Esophagus squamous epithelium (tissue), 5 donors: Measurements from ENCODE around the gene RXFP4. TPM values are rescaled to one million over a fixed set of nuclear protein-coding genes. Genes with fewer than 3 reads are reported as not detected.

ENCODE experiments used
- DNase-seq: peaks from one replicate; lab custom pipeline; 2025; lab: John Stamatoyannopoulos, UW
- H3K27ac ChIP-seq, 4 donors: fragments of 200-600 bp; sonication (generic); one replicate each; pipeline ENCODE4 v1.5.1; 2016 to 2019; ENCODE audit warnings: mild to moderate bottlenecking in 1 of 4
- H3K27me3 ChIP-seq, 4 donors: fragments of 200-600 bp; sonication (generic); 1 replicate in 3 of 4; 2 replicates in 1 of 4; pipeline versions ENCODE4 v1.5.1 to v1.6.0; 2017 to 2021; ENCODE audit warnings: antibody characterized with exemption in 1 of 4
- H3K36me3 ChIP-seq, 3 donors: fragments of 200-600 bp; sonication (generic); one replicate each; pipeline ENCODE4 v1.5.1; 2016 to 2019
- H3K4me1 ChIP-seq, 3 donors: fragments of 200-600 bp; sonication (generic); one replicate each; pipeline ENCODE4 v1.5.1; 2017 to 2019
- H3K4me3 ChIP-seq, 4 donors: fragments of 200-600 bp; sonication (generic); 1 replicate in 3 of 4; 2 replicates in 1 of 4; pipeline ENCODE4 v1.5.1; 2016 to 2019; ENCODE audit warnings: mild to moderate bottlenecking in 2 of 4, moderate library complexity in 1 of 4
- H3K9me3 ChIP-seq, 3 donors: fragments of 200-600 bp; sonication (generic); one replicate each; pipeline ENCODE4 v1.5.1; 2016 to 2019
- CTCF ChIP-seq, 6 experiments: fragments of 450-650 bp in 4 of 6; fragments of 200-600 bp in 2 of 6; sonication (generic) in 2 of 6; IDR thresholded peaks; one replicate each; pipeline ENCODE4 v1.5.1; 2016 to 2019; ENCODE audit warnings: antibody characterized with exemption in 6 of 6, mild to moderate bottlenecking in 4 of 6, moderate library complexity in 4 of 6
- POLR2A ChIP-seq, 4 donors: fragments of 450-650 bp; IDR thresholded peaks; one replicate each; pipeline ENCODE4 v1.6.1; 2017; ENCODE audit warnings: antibody characterized with exemption in 4 of 4, mild to moderate bottlenecking in 4 of 4, moderate library complexity in 3 of 4
- WGBS, 2 donors: methylation state at CpG; one replicate each; pipeline ENCODE4 v1.1.5; 2018; 5-methylcytosine and 5-hydroxymethylcytosine counted together
- intact Hi-C: fragments of 100-400 bp; cut with DNase I; formaldehyde crosslinking; loops from one replicate; pipeline ENCODE4 v1.15.0; 2022
- total RNA-seq, 4 donors: library from RNA; depleted of rRNA; stranded (reverse); fragments of >200 nt; gene quantifications; one replicate each; pipeline ENCODE4 v1.1.0, GENCODE V29; 2016
- donor health status: DM: yes; HTN: yes; CAD: no.

The RXFP4 gene
- total RNA-seq, 4 donors from 2014 or later = not detected

DNA sequence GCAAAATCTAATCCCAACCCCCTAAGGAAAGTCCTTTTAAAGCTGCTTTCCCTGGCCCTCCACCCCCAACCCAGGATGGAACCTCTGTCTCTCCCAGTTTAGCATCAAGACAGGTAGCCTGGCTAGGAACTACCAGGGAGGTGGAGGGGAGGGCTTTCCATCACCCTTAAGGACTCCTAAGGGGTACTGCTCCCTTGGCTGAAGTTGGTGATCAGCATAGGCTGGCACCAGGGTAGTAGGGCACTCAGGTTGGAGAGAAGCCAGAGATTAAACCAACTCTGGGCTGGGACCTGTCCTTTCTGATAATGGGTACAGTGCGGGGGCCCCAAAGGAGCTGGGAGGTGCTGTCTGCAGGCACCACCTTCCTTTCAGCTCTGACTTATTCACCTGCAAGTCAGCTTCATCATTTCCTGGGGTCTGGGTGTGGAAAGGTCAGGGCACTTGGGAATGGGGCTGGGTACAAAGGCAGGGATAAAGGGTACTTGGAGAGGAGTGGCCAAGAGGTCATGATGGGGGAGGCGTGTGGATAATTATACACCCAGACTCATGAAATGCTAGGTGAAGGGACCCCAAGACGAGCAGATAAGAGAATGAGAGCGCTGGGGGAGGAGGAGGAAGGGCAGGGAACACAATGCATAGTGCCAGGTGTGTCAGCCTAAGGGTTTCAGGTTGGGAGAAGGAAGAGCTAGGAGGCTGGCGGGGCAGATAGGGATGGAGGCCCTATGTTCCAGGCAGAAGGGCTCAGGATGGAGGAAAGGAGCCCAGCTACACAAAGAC is 35.7 kb downstream of the RXFP4 start:
- peak overlapping the region; percentile 90 to 98 (median 96) for H3K27ac ChIP-seq
- no peak for DNase-seq
- TF ChIP-seq POLR2A (IDR thresholded peaks at IDR 0.05) = no peak
- no peak for TF ChIP-seq CTCF (IDR thresholded peaks at IDR 0.05)
- no peaks in the 10 kb centered on the region for H3K27me3 ChIP-seq
- no peaks in the 10 kb centered on the region for H3K9me3 ChIP-seq
- no peaks in the 10 kb centered on the region for H3K36me3 ChIP-seq
- intact Hi-C loops = no loop called here
- WGBS, 2 donors = 4 to 17% methylated on average over 5 of the region's 5 CpGs
- peak overlapping the region; percentile 80 to 98 (median 86) for H3K4me3 ChIP-seq
- H3K4me1 ChIP-seq = peaks cover 67 to 94% (median 80%) of the 10 kb centered on the region in 3 donors

DNA sequence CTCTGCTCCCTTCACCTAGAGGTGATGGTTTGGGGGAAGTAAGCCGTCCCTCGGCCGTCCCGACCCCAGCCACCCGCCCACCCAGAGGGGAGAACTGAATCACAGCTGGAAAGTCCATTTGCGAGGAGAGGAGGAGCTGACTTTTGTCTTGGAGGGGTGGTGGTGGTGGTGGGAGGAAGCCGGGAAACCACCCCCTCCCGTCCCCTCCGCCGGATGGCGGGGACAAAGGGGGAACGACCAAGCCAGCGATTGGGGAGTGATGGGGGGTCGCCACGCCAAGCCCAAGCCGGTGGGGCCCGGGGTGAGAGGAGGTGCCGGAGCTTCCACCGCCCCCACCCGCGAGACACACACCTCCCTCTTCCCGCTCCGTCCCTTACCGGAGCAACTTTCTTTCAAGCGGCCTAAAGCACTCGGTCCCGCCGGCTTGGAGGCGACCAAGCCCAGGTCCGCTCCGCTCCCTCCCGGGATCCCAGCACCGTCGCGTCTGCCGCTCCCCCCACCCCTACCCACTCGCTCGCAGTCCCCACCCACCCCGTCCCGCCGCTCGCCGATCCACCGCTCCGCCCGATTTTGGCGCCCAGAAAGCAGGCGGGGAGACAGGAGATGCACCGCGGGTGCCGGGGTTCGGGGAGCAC is 36.4 kb downstream of the RXFP4 start:
- no peak for DNase-seq
- H3K9me3 ChIP-seq = no peaks in the 10 kb centered on the region
- no peaks in the 10 kb centered on the region for H3K36me3 ChIP-seq
- intact Hi-C loops = no loop called here
- no peaks in the 10 kb centered on the region for H3K27me3 ChIP-seq
- TF ChIP-seq CTCF (IDR thresholded peaks at IDR 0.05) = no peak
- TF ChIP-seq POLR2A (IDR thresholded peaks at IDR 0.05) = no peak
- 0 to 1% methylated on average over 17 to 32 of the region's 52 CpGs for WGBS, 2 donors
- peaks cover 65 to 94% (median 77%) of the 10 kb centered on the region in 3 donors for H3K4me1 ChIP-seq
- peak overlapping the region; percentile 80 to 98 (median 86) for H3K4me3 ChIP-seq
- H3K27ac ChIP-seq = peak overlapping the region; percentile 90 to 98 (median 96)

- no peak for TF ChIP-seq CTCF (IDR thresholded peaks at IDR 0.05)
- peak in 2 of 4 donors; percentile 46 to 82 for TF ChIP-seq POLR2A (IDR thresholded peaks at IDR 0.05)
- 0 to 2% methylated on average over 5 to 15 of the region's 52 CpGs for WGBS, 2 donors
- no peaks in the 10 kb centered on the region for H3K36me3 ChIP-seq
- peak within 1 kb of the TSS; percentile 80 to 98 (median 86) for H3K4me3 ChIP-seq
- intact Hi-C loops = no loop called here
- DNase-seq = peak; percentile 65
- peaks cover 70 to 94% (median 71%) of the 10 kb centered on the region in 3 donors for H3K4me1 ChIP-seq
- peak within 1 kb of the TSS; percentile 90 to 98 (median 96) for H3K27ac ChIP-seq
- no peaks in the 10 kb centered on the region for H3K9me3 ChIP-seq
- no peaks in the 10 kb centered on the region for H3K27me3 ChIP-seq
Measured at GRCh38 chr1:155978325-155978972, 37.0 kb downstream of the RXFP4 start, which contains the start of gene ARHGEF2. TSS of gene ARHGEF2 (minus strand) at chr1:155978547. CDS start at chr1:155978427, 120 bp downstream.

DNA sequence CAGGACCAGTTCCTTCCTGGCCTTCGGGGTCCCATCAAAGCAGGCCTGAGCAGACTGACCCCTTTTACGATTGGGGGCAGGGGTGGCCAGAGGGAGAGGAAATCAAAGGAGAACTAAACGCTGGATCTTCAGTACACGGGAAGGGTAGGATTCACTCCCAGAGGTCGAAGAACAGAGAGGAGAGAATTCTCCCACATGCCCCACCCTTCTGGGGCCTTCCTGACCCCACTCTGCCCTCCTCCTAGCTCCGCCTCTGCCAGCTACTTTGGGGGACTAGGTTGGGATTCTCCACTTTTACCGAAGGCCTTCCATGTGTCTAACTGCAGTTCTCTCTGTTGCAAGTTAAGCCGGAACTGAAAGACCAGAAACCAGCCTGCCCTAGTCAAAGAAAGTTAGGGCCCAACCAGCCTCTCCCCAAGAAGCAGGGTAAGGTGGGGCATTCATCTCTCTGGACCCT is 37.6 kb downstream of the RXFP4 start:
- Histone ChIP-seq H3K4me3 (peak overlapping the region; percentile 80 to 98 (median 86)), H3K9me3 (no peaks in the 10 kb centered on the region), H3K36me3 (no peaks in the 10 kb centered on the region), H3K4me1 (peaks cover 70 to 94% (median 74%) of the 10 kb centered on the region in 3 donors), H3K27ac (peak overlapping the region; percentile 90 to 98 (median 96)), H3K27me3 (no peaks in the 10 kb centered on the region)
- intact Hi-C loops = no loop called here
- TF ChIP-seq CTCF (IDR thresholded peaks at IDR 0.05) (no peak), POLR2A (IDR thresholded peaks at IDR 0.05) (no peak)
- no peak for DNase-seq
- 6% methylated on average over 4 of the region's 8 CpGs; no CpG with 5 or more reads in 1 of the 2 donors for WGBS, 2 donors
